ENCODE measurements around the gene C16orf89. TPM values are rescaled to one million over a fixed set of nuclear protein-coding genes. Genes with fewer than 3 reads are reported as not detected.
"Not testable (repeated sequence)": the region's sequence is repeated elsewhere in the genome, so short reads cannot be mapped to it uniquely, and the experiment has no call there.

C16orf89 gene
- total RNA-seq, 4 donors from 2014 or later: 6.3 to 39.0 (median 17.8) TPM

DNA sequence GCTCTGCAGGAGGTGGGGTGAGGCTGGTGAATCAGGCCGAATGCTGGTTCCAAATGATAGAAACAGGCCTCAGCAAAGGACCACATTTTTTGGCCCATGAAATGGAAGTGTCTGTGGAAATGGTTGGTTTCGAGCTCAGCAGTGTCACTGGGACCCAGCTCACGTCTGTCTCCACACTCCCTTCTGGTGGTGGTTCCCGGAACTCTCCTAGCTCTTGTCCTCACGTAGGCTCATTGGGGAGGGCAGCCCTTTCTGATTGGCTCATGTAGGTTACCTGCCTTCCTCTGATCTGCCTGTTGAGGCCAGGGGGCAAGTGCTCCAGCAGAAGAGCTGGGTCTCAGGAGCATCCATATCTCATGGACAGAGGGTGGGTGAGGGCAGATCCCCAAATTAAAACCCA is 9.9 kb upstream of the C16orf89 start:
- TF ChIP-seq, protein P1, sequence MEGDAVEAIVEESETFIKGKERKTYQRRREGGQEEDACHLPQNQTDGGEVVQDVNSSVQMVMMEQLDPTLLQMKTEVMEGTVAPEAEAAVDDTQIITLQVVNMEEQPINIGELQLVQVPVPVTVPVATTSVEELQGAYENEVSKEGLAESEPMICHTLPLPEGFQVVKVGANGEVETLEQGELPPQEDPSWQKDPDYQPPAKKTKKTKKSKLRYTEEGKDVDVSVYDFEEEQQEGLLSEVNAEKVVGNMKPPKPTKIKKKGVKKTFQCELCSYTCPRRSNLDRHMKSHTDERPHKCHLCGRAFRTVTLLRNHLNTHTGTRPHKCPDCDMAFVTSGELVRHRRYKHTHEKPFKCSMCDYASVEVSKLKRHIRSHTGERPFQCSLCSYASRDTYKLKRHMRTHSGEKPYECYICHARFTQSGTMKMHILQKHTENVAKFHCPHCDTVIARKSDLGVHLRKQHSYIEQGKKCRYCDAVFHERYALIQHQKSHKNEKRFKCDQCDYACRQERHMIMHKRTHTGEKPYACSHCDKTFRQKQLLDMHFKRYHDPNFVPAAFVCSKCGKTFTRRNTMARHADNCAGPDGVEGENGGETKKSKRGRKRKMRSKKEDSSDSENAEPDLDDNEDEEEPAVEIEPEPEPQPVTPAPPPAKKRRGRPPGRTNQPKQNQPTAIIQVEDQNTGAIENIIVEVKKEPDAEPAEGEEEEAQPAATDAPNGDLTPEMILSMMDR (IDR thresholded peaks at IDR 0.05): no peak
- TF ChIP-seq EP300 (IDR thresholded peaks at IDR 0.05): no peak
- no peak for TF ChIP-seq POLR2A (IDR thresholded peaks at IDR 0.05)
- WGBS, 2 donors: 68 to 72% methylated on average over 5 of the region's 5 CpGs
- peaks cover 0 to 71% (median 21%) of the 10 kb centered on the region in 3 donors for H3K36me3 ChIP-seq
- no peaks in the 10 kb centered on the region for H3K9me3 ChIP-seq
- H3K4me1 ChIP-seq: peaks cover 0 to 24% (median 4%) of the 10 kb centered on the region in 4 donors
- DNase-seq (ENCODE audit: low spot score in 2 of 2): no peak
- no peaks in the 10 kb centered on the region for H3K27me3 ChIP-seq
- H3K4me3 ChIP-seq: no peak overlapping the region
- no peak overlapping the region for H3K27ac ChIP-seq

GRCh38 chr16:5073771-5074170 is 8.0 kb upstream of the C16orf89 start:
- WGBS, 2 donors: 91 to 98% methylated on average over 15 of the region's 15 CpGs
- DNase-seq (ENCODE audit: low spot score in 2 of 2); H3K27ac ChIP-seq; H3K27me3 ChIP-seq; H3K9me3 ChIP-seq; H3K4me3 ChIP-seq: not testable (repeated sequence)
- peaks cover 0 to 53% (median 21%) of the 10 kb centered on the region in 3 donors for H3K36me3 ChIP-seq
- peaks cover 0 to 24% (median 4%) of the 10 kb centered on the region in 4 donors for H3K4me1 ChIP-seq

DNA sequence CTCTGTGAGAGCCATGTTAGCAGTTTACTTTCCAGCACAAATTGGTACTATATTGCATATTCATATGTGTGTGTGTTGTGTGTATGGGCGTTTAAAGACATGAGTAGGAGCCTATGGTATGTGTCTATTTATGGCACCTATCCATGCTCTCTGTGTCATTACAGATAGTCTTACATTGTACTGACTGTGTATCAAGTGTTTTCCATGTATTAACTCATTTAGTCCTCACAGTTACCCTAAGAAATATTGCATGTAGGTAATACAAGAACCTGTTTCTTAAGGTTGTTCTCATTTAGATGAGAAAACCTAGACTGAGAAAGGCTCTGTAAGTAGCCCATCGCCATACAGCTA is 7.5 kb upstream of the C16orf89 start:
- Histone ChIP-seq H3K36me3 (peaks cover 0 to 48% (median 21%) of the 10 kb centered on the region in 3 donors), H3K27me3 (no peaks in the 10 kb centered on the region), H3K4me1 (peaks cover 0 to 24% (median 4%) of the 10 kb centered on the region in 4 donors), H3K4me3 (no peak overlapping the region), H3K27ac (no peak overlapping the region), H3K9me3 (no peaks in the 10 kb centered on the region)
- no peak for TF ChIP-seq POLR2A (IDR thresholded peaks at IDR 0.05)
- TF ChIP-seq, protein P1 (IDR thresholded peaks at IDR 0.05): no peak
- no peak for TF ChIP-seq EP300 (IDR thresholded peaks at IDR 0.05)
- DNase-seq (ENCODE audit: low spot score in 2 of 2): no peak
- WGBS, 2 donors: 79 to 82% methylated on average over 2 of the region's 2 CpGs

DNA sequence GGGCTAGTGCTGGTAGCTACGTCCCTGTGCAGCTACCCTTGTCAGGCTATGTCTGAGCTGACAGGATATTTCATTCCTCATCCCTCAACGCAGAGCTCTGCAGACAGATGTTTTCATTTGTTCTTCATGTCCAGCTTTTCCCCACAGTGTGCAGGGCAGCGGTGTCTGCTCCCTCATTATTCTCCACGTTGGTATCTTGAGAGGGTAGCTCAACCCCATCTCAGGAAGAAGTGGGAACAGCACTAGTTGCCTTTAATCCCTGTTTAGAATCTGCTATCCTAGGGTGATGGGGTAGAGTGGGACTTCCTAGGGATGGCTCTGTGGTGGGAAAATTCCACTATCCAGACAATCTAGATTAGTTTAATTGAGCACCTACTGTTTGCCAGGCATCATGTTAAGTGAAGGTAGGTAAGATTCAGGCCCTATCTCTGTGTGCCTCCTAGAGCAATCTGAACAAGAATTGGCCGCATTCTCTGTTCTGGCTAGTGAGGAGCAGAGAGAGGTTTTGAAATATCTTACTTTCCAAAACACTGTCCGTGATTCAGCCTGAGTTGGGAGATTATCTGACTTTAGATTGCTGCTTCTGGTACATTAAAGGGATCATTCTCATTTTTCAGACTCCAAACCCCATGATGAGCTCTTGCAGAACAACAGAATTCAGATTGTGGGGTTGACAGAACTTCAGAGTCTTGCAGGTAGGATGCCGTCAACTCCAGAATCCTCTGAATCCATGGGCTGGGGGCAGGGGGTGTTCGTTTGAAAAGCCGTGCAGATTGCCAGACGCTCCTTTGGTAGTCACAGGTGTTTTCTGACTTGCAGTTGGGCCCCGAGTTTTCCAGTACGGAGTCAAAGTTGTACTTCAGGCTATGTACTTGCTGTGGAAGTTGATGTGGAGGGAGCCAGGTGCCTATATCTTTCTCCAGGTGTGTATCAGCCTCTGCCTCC is 6.8 kb upstream of the C16orf89 start:
- Histone ChIP-seq H3K36me3 (peaks cover 0 to 41% (median 19%) of the 10 kb centered on the region in 3 donors), H3K4me3 (peak overlapping the region; percentile 63 to 86 (median 70)), H3K27me3 (no peaks in the 10 kb centered on the region), H3K9me3 (no peaks in the 10 kb centered on the region), H3K4me1 (peaks cover 0 to 24% (median 4%) of the 10 kb centered on the region in 4 donors), H3K27ac (peak overlapping the region; percentile 62 to 89 (median 78))
- TF ChIP-seq POLR2A (IDR thresholded peaks at IDR 0.05) (no peak), EP300 (IDR thresholded peaks at IDR 0.05) (no peak)
- TF ChIP-seq, protein P1 (IDR thresholded peaks at IDR 0.05): no peak
- no peak for DNase-seq (ENCODE audit: low spot score in 2 of 2)
- 56 to 61% methylated on average over 12 of the region's 12 CpGs for WGBS, 2 donors

DNA sequence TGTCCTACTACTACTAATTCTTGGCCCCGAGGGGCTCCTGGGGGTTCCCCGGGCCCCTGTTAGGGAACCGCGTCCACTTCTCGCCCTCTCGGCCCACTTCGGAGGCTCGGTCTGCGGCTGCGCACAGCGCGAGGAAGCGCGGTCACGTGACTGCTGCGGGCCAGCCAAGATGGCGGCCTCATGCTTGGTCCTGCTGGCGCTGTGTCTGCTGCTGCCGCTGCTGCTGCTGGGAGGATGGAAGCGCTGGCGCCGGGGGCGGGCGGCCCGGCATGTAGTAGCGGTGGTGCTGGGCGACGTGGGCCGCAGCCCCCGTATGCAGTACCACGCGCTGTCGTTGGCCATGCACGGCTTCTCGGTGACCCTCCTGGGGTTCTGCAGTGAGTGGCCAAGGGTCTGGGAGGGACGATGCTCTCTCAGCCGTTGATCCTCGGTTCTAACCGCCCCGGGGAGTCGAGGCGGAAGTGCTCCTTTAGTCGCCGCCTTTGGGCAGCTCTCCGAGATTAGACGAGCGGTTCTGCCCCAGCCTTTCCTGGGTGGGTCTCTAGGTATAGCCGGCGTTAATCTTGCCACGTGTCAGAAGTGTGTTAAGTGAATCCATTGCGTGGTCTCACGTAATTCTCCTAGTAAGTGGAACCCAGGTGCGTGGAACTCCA is 6.1 kb upstream of the C16orf89 start, which contains the start of gene ALG1:
TSS of gene ALG1 (plus strand) at position 163 of the 653 bp plus-strand sequence. CDS start at position 170, 7 bp downstream.
- peak within 1 kb of the TSS; percentile 62 to 89 (median 78) for H3K27ac ChIP-seq
- no peaks in the 10 kb centered on the region for H3K27me3 ChIP-seq
- H3K4me1 ChIP-seq: peaks cover 0 to 24% (median 4%) of the 10 kb centered on the region in 4 donors
- H3K9me3 ChIP-seq: no peaks in the 10 kb centered on the region
- 0% methylated on average over 37 to 41 of the region's 53 CpGs for WGBS, 2 donors
- peak; percentile 78 to 87 for DNase-seq (ENCODE audit: low spot score in 2 of 2)
- TF ChIP-seq EP300 (IDR thresholded peaks at IDR 0.05) (peak; percentile 42 to 92), POLR2A (IDR thresholded peaks at IDR 0.05) (peak in 1 of 2 donors; percentile 60)
- TF ChIP-seq, protein P1 (IDR thresholded peaks at IDR 0.05): peak in 1 of 5 experiments; percentile 19
- H3K4me3 ChIP-seq: peak within 1 kb of the TSS; percentile 63 to 86 (median 70)
- peaks cover 0 to 33% (median 13%) of the 10 kb centered on the region in 3 donors for H3K36me3 ChIP-seq
